Endothelial cell of umbilical vein (primary cell): Measurements from ENCODE around the gene NDUFS4. TPM values are rescaled to one million over a fixed set of nuclear protein-coding genes. Genes with fewer than 3 reads are reported as not detected.

Experiments
- BruUV-seq: library from RNA; stranded (reverse); fragments of 400-500 nt; replicated peaks from 2 replicates; lab custom pipeline; 2021; lab: Mats Ljungman, UMichigan
- CTCF ChIA-PET: fragments of 300-600, 350-600 bp; sonication (Branson Sonifier 250); formaldehyde crosslinking; loops from one replicate; lab custom pipeline; 2021; ENCODE audit warnings: antibody characterized with exemption, inconsistent platforms; lab: Charles Lee
- POLR2A ChIA-PET: fragments of 300-600, 350-600 bp; sonication (Branson Sonifier 250); formaldehyde crosslinking; loops from one replicate; lab custom pipeline; 2021; ENCODE audit warnings: antibody characterized with exemption, inconsistent platforms; lab: Charles Lee
- DNase-seq: peaks from one replicate; pipeline ENCODE4 v3.0.0-alpha.2; 2011; ENCODE audit warnings: low read depth, low spot score
- FAIRE-seq: peaks from 2 replicates; lab custom pipeline; 2011; peaks lifted over from hg19 to GRCh38; lab: Jason Lieb, UNC
- H2AFZ ChIP-seq: 2 replicates; pipeline ENCODE4 v1.6.0; 2012; ENCODE audit warnings: low read depth, low read length, control low read depth, inconsistent platforms
- H3K27ac ChIP-seq: 2 replicates; pipeline ENCODE4 v1.5.1; 2011; ENCODE audit warnings: low read depth, mild to moderate bottlenecking, control low read depth, low read length, moderate library complexity; ENCODE audit not compliant: insufficient read depth
- H3K27me3 ChIP-seq, 2 experiments: 2 replicates each; pipeline versions ENCODE4 v1.6.0 to v1.6.1; 2011; ENCODE audit warnings: low read length in 2 of 2, mixed read lengths in 1 of 2; ENCODE audit not compliant: control insufficient read depth in 2 of 2, insufficient read depth in 2 of 2
- H3K36me3 ChIP-seq, 2 experiments: 2 replicates in 1 of 2; 3 replicates in 1 of 2; pipeline ENCODE4 v1.5.1; 2011; ENCODE audit warnings: low read length in 2 of 2, mild to moderate bottlenecking in 1 of 2, moderate library complexity in 1 of 2; ENCODE audit not compliant: control insufficient read depth in 2 of 2, insufficient read depth in 2 of 2; ENCODE audit errors: extremely low read depth in 1 of 2
- H3K4me1 ChIP-seq: 3 replicates; pipeline ENCODE4 v1.5.1; 2011; ENCODE audit warnings: mild to moderate bottlenecking, low read length; ENCODE audit not compliant: control insufficient read depth, insufficient read depth; ENCODE audit errors: extremely low read depth
- H3K4me2 ChIP-seq: 2 replicates; pipeline ENCODE4 v1.6.1; 2011; ENCODE audit warnings: low read length, control low read depth, mixed read lengths; ENCODE audit not compliant: insufficient read depth
- H3K4me3 ChIP-seq, 3 experiments: fragments of 200-600 bp in 1 of 3; sonication (generic), shearing (Covaris generic) in 1 of 3; replicated peaks in 1 of 3; 2 replicates each; pipeline ENCODE4 v1.5.1; 2011 to 2016; ENCODE audit warnings: control low read depth in 3 of 3, low read length in 3 of 3, mild to moderate bottlenecking in 2 of 3, inconsistent platforms in 1 of 3, low read depth in 1 of 3, moderate library complexity in 1 of 3; ENCODE audit not compliant: insufficient read depth in 1 of 3
- H3K79me2 ChIP-seq: 2 replicates; pipeline ENCODE4 v1.6.0; 2012; ENCODE audit warnings: low read length, inconsistent platforms; ENCODE audit not compliant: control insufficient read depth, insufficient read depth
- H3K9ac ChIP-seq: replicated peaks from 2 replicates; pipeline ENCODE3; 2011; ENCODE audit warnings: low read length, control low read depth; ENCODE audit not compliant: insufficient read depth; ENCODE audit errors: extremely low read depth
- H3K9me1 ChIP-seq: replicated peaks from 3 replicates; pipeline ENCODE4 v1.6.0; 2011; ENCODE audit warnings: mild to moderate bottlenecking, low read length; ENCODE audit not compliant: control insufficient read depth, insufficient read depth; ENCODE audit errors: extremely low read depth
- H3K9me3 ChIP-seq: replicated peaks from 2 replicates; pipeline ENCODE4 v1.5.1; 2012; ENCODE audit warnings: low read length, inconsistent platforms; ENCODE audit not compliant: control insufficient read depth, insufficient read depth
- H4K20me1 ChIP-seq: replicated peaks from 2 replicates; pipeline ENCODE3; 2011; ENCODE audit warnings: mild to moderate bottlenecking, low read length; ENCODE audit not compliant: control insufficient read depth, insufficient read depth; ENCODE audit errors: extremely low read depth
- EZH2 ChIP-seq: IDR thresholded peaks from 2 replicates; pipeline ENCODE4 v1.6.1; 2012; ENCODE audit warnings: borderline replicate concordance, low read depth, mild to moderate bottlenecking, moderate library complexity, low read length, inconsistent platforms; ENCODE audit not compliant: severe bottlenecking
- FOS ChIP-seq: IDR thresholded peaks from 2 replicates; pipeline ENCODE4 v1.6.1; 2011; ENCODE audit warnings: mild to moderate bottlenecking, low read length, moderate library complexity, borderline replicate concordance; ENCODE audit not compliant: insufficient read depth
- GATA2 ChIP-seq: IDR thresholded peaks from 2 replicates; pipeline ENCODE4 v1.7.0; 2011; ENCODE audit warnings: low read depth, mild to moderate bottlenecking, moderate library complexity, mixed read lengths, low read length; ENCODE audit not compliant: insufficient read length, insufficient read depth
- JUN ChIP-seq: IDR thresholded peaks from 2 replicates; pipeline ENCODE4 v1.6.1; 2011; ENCODE audit warnings: borderline replicate concordance, low read depth; ENCODE audit not compliant: insufficient read length, insufficient read depth
- MYC ChIP-seq: IDR thresholded peaks from one replicate; pipeline ENCODE4 v1.6.1; 2011; ENCODE audit warnings: mild to moderate bottlenecking, low read depth, low read length
- POLR2A ChIP-seq: IDR thresholded peaks from 2 replicates; pipeline ENCODE4 v1.6.1; 2012; ENCODE audit warnings: low read depth, mild to moderate bottlenecking, control low read depth, low read length
- POLR2AphosphoS5 ChIP-seq: IDR thresholded peaks from 2 replicates; pipeline ENCODE4 v1.6.1; 2012; ENCODE audit warnings: low read depth, mild to moderate bottlenecking, control low read depth, low read length, moderate library complexity; ENCODE audit not compliant: insufficient read depth
- dilution Hi-C: fragments of 300-500 bp; cut with MboI; formaldehyde crosslinking; loops from one replicate; pipeline ENCODE4 v1.15.0; 2019; ENCODE audit warnings: low sequenced_read_pairs; ENCODE audit not compliant: extremely low pct_ligation_motif_present
- intact Hi-C: fragments of 100-400 bp; cut with micrococcal nuclease; formaldehyde crosslinking; loops from one replicate; pipeline ENCODE4 v1.10.0; 2022
- polyA plus RNA-seq, 4 experiments: library from polyadenylated mRNA; depleted of rRNA in 3 of 4; stranded (reverse) in 3 of 4; unstranded in 1 of 4; fragments of >200 nt; gene quantifications; 2 replicates each; pipeline versions ENCODE4 v1.2.1 to v1.2.3, GENCODE V29; 2011 to 2012; ENCODE audit warnings: missing spikeins in 1 of 4
- total RNA-seq: library from RNA; stranded (reverse); gene quantifications from 2 replicates; pipeline ENCODE4 v1.2.3, GENCODE V29; 2021
- TF ChIP-seq, protein P1 (sequence below), 2 donors: IDR thresholded peaks; 1 replicate in 1 of 2; 2 replicates in 1 of 2; pipeline ENCODE4 v1.5.1; 2011; ENCODE audit warnings: low read length in 2 of 2, mild to moderate bottlenecking in 2 of 2, moderate library complexity in 2 of 2, control low read depth in 1 of 2, inconsistent platforms in 1 of 2, low read depth in 1 of 2; ENCODE audit not compliant: insufficient read depth in 1 of 2; ENCODE audit errors: extremely low read depth in 1 of 2
- TF ChIP-seq, protein P2 (sequence below): IDR thresholded peaks from 2 replicates; pipeline ENCODE4 v1.6.1; 2011; ENCODE audit not compliant: insufficient read depth, insufficient read length

NDUFS4 gene
- total and polyA plus RNA-seq, 2 donors (not counting 3 experiments of a cell fraction or from before 2014, with no cell fraction given) = 70.4 to 76.2 TPM

DNA sequence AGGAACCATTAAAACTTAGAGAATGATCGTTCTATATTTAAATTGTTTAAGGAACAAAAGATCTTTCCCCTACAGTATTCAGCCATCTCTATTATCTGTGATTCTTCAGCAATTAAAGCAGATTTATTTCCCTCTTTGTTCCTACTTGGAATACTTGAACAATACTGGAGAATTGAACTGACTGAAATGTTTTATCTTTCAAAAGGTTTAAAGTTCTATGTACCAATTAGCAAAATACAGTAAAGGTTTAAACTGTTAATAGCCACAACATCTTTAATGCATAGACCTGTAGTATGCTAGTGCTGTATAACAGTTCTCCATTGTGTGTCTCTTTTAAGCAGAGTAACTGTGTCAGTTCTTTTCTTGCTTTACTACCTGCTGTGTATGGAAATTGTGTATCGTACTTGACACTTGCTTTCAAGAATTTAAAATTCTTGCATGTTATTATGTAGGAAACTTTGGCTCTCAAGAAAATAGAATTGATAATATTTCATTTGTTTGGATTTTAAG is 54.0 kb downstream of the NDUFS4 start:
- no peaks in the 10 kb centered on the region for H3K9me1 ChIP-seq
- peaks cover 10% of the 10 kb centered on the region for H4K20me1 ChIP-seq
- CTCF ChIA-PET = no interaction called here
- H3K79me2 ChIP-seq = peaks cover 4% of the 10 kb centered on the region
- BruUV-seq = no TSS peak
- DNase-seq = no peak
- TF ChIP-seq, protein P1, sequence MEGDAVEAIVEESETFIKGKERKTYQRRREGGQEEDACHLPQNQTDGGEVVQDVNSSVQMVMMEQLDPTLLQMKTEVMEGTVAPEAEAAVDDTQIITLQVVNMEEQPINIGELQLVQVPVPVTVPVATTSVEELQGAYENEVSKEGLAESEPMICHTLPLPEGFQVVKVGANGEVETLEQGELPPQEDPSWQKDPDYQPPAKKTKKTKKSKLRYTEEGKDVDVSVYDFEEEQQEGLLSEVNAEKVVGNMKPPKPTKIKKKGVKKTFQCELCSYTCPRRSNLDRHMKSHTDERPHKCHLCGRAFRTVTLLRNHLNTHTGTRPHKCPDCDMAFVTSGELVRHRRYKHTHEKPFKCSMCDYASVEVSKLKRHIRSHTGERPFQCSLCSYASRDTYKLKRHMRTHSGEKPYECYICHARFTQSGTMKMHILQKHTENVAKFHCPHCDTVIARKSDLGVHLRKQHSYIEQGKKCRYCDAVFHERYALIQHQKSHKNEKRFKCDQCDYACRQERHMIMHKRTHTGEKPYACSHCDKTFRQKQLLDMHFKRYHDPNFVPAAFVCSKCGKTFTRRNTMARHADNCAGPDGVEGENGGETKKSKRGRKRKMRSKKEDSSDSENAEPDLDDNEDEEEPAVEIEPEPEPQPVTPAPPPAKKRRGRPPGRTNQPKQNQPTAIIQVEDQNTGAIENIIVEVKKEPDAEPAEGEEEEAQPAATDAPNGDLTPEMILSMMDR (IDR thresholded peaks at IDR 0.05; ENCODE audit: extremely low read depth in 1 of 2, insufficient read depth in 1 of 2, low read depth in 1 of 2, low read length in 2 of 2) = no peak
- TF ChIP-seq EZH2 (no peak), POLR2AphosphoS5 (no peak), MYC (no peak), GATA2 (no peak), JUN (no peak), FOS (no peak), POLR2A (no peak)
- TF ChIP-seq, protein P2, sequence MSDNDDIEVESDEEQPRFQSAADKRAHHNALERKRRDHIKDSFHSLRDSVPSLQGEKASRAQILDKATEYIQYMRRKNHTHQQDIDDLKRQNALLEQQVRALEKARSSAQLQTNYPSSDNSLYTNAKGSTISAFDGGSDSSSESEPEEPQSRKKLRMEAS = no peak
- no peaks in the 10 kb centered on the region for H3K4me1 ChIP-seq
- H3K36me3 ChIP-seq = no peaks in the 10 kb centered on the region
- dilution Hi-C loops = no loop called here
- H3K9ac ChIP-seq = no peak overlapping the region
- no peaks in the 10 kb centered on the region for H3K27me3 ChIP-seq
- H2AFZ ChIP-seq = no peak overlapping the region
- H3K9me3 ChIP-seq = no peaks in the 10 kb centered on the region
- no peak overlapping the region for H3K4me3 ChIP-seq
- POLR2A ChIA-PET = no interaction called here
- H3K4me2 ChIP-seq = no peak overlapping the region
- intact Hi-C loops = no loop called here
- H3K27ac ChIP-seq = no peak overlapping the region
- FAIRE-seq = no peak
